OCI-LY7 (cell line): Measurements from ENCODE around the gene PPM1J. TPM values are rescaled to one million over a fixed set of nuclear protein-coding genes. Genes with fewer than 3 reads are reported as not detected.

Experiments used
- BruUV-seq: library from RNA; stranded (reverse); fragments of 400-500 nt; replicated peaks from 2 replicates; lab custom pipeline; 2021; lab: Mats Ljungman, UMichigan
- CTCF ChIA-PET: fragments of 300-600 bp; sonication (Branson Sonifier 250); formaldehyde crosslinking; loops from one replicate; lab custom pipeline; 2022; ENCODE audit warnings: antibody characterized with exemption; ENCODE audit not compliant: unreplicated experiment; lab: Charles Lee
- POLR2A ChIA-PET: fragments of 300-600 bp; sonication (Branson Sonifier 250); formaldehyde crosslinking; loops from one replicate; lab custom pipeline; 2022; ENCODE audit warnings: antibody characterized with exemption; lab: Charles Lee
- DNase-seq: peaks from one replicate; pipeline ENCODE4 v3.0.0-alpha.2; 2015; ENCODE audit warnings: low spot score
- H2AFZ ChIP-seq: fragments of 200-600 bp; sonication (generic), shearing (Covaris generic); 2 replicates; pipeline ENCODE4 v1.6.1; 2014; ENCODE audit warnings: mild to moderate bottlenecking, antibody characterized with exemption, low read length, moderate library complexity
- H3K27ac ChIP-seq: fragments of 200-600 bp; sonication (generic); 2 replicates; pipeline ENCODE4 v1.5.1; 2014; ENCODE audit warnings: mixed run types, low read depth, mild to moderate bottlenecking, moderate library complexity, low read length, inconsistent platforms; ENCODE audit not compliant: poor library complexity, severe bottlenecking
- H3K36me3 ChIP-seq: fragments of 200-600 bp; sonication (generic); 2 replicates; pipeline ENCODE4 v1.6.1; 2014; ENCODE audit warnings: mild to moderate bottlenecking, antibody characterized with exemption, low read length, moderate library complexity, mixed read lengths; ENCODE audit not compliant: insufficient read depth
- H3K4me1 ChIP-seq: fragments of 200-600 bp; sonication (generic); 2 replicates; pipeline ENCODE4 v1.5.1; 2014; ENCODE audit warnings: mild to moderate bottlenecking, low read length; ENCODE audit not compliant: insufficient read depth, poor library complexity, severe bottlenecking
- H3K4me2 ChIP-seq: fragments of 200-600 bp; sonication (generic); 2 replicates; pipeline ENCODE4 v1.6.1; 2014; ENCODE audit warnings: mild to moderate bottlenecking, low read length
- H3K4me3 ChIP-seq: fragments of 200-600 bp; sonication (generic); 2 replicates; pipeline ENCODE4 v1.5.1; 2014; ENCODE audit warnings: mild to moderate bottlenecking, low read depth, low read length; ENCODE audit not compliant: poor library complexity, severe bottlenecking
- H3K79me2 ChIP-seq: fragments of 200-600 bp; sonication (generic); 2 replicates; pipeline ENCODE4 v1.6.1; 2016; ENCODE audit warnings: low read depth, mild to moderate bottlenecking, low read length, moderate library complexity, mixed read lengths; ENCODE audit not compliant: insufficient read depth
- H3K9me2 ChIP-seq: fragments of 200-600 bp; sonication (generic); 2 replicates; pipeline ENCODE4 v1.6.1; 2016; ENCODE audit warnings: mild to moderate bottlenecking, low read length, mixed read lengths; ENCODE audit not compliant: insufficient read depth
- H3K9me3 ChIP-seq: fragments of 200-600 bp; sonication (generic); 2 replicates; pipeline ENCODE4 v1.6.1; 2014; ENCODE audit warnings: mild to moderate bottlenecking, mixed run types, low read length, mixed read lengths
- H4K20me1 ChIP-seq: fragments of 200-600 bp; sonication (generic); 2 replicates; pipeline ENCODE4 v1.6.1; 2014; ENCODE audit warnings: mild to moderate bottlenecking, antibody characterized with exemption, low read length, moderate library complexity, mixed read lengths; ENCODE audit not compliant: insufficient read depth
- CTCF ChIP-seq: fragments of 200-600 bp; sonication (generic); conservative IDR thresholded peaks from 2 replicates; pipeline ENCODE4 v1.5.1; 2014; ENCODE audit warnings: mild to moderate bottlenecking, antibody characterized with exemption, low read length, moderate library complexity, mixed read lengths
- EZH2phosphoT487 ChIP-seq: fragments of 200-600 bp; sonication (generic); IDR thresholded peaks from 2 replicates; pipeline ENCODE4 v1.6.1; 2018; ENCODE audit warnings: low read depth, borderline replicate concordance, mild to moderate bottlenecking, mixed run types, antibody characterized with exemption, low read length, moderate library complexity, mixed read lengths
- intact Hi-C: fragments of 100-400 bp; cut with micrococcal nuclease; formaldehyde crosslinking; loops from one replicate; pipeline ENCODE4 v1.10.0; 2022; ENCODE audit not compliant: unreplicated experiment
- total RNA-seq, 2 experiments: library from RNA; depleted of rRNA in 1 of 2; stranded (reverse); fragments of >200 nt in 1 of 2; shearing (Covaris generic) in 1 of 2; gene quantifications; 2 replicates each; pipeline ENCODE4 v1.2.3, GENCODE V29; 2014 to 2022

The PPM1J gene
- total RNA-seq, 2 experiments from 2014 or later: 1.5 to 4.2 TPM

DNA sequence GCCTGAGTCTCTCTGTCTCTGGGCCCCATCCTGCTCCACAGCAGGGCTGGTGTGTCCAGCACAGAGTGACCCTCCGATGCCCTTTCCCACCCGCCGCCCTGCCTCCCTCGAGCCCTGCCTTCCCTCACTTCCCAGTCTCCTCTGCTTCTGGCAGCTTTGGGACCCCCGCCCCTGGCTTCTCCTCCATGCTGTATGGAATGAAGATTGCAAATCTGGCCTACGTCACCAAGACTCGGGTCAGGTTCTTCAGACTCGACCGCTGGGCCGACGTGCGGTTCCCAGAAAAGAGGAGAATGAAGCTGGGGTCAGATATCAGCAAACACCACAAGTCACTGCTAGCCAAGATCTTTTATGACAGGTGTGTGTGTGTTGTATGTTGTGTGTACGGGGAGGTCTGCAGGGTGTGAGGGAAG lies 26.3 kb downstream of the PPM1J start:
- BruUV-seq: no TSS peak
- Histone ChIP-seq H3K27ac (no peak overlapping the region), H3K4me3 (no peak overlapping the region), H3K9me2 (no peaks in the 10 kb centered on the region), H2AFZ (no peak overlapping the region), H4K20me1 (no peaks in the 10 kb centered on the region), H3K4me1 (no peaks in the 10 kb centered on the region), H3K79me2 (no peaks in the 10 kb centered on the region), H3K36me3 (no peaks in the 10 kb centered on the region), H3K9me3 (no peaks in the 10 kb centered on the region), H3K4me2 (no peak overlapping the region)
- ChIA-PET CTCF (no interaction called here), POLR2A (interaction anchor here (0.6 to 1.2 kb wide), 2 partner anchors 13 to 26 kb away, joined by 3 to 4 read pairs; no protein-coding TSS in a partner anchor)
- intact Hi-C loops: no loop called here
- no peak for DNase-seq
- TF ChIP-seq CTCF: no peak

- Histone ChIP-seq H3K79me2 (no peaks in the 10 kb centered on the region), H3K36me3 (no peaks in the 10 kb centered on the region), H3K9me3 (no peaks in the 10 kb centered on the region), H3K4me3 (no peak overlapping the region), H3K4me2 (no peak overlapping the region), H4K20me1 (no peaks in the 10 kb centered on the region), H3K4me1 (no peaks in the 10 kb centered on the region), H2AFZ (no peak overlapping the region), H3K9me2 (no peaks in the 10 kb centered on the region), H3K27ac (no peak overlapping the region)
- ChIA-PET CTCF (no interaction called here), POLR2A (no interaction called here)
- intact Hi-C loops: no loop called here
- TF ChIP-seq EZH2phosphoT487: no peak
- no TSS peak for BruUV-seq
- DNase-seq: no peak
These were observed 27.2 kb downstream of the PPM1J start for GRCh38 chr1:112687785-112688496.

GRCh38 chr1:112687361-112687760 lies 27.8 kb downstream of the PPM1J start:
- Histone ChIP-seq H3K4me2 (no peak overlapping the region), H3K4me1 (no peaks in the 10 kb centered on the region), H3K9me2 (no peaks in the 10 kb centered on the region), H3K27ac (no peak overlapping the region), H3K36me3 (no peaks in the 10 kb centered on the region), H4K20me1 (no peaks in the 10 kb centered on the region), H3K4me3 (no peak overlapping the region), H2AFZ (no peak overlapping the region), H3K9me3 (no peaks in the 10 kb centered on the region), H3K79me2 (no peaks in the 10 kb centered on the region)
- intact Hi-C loops: no loop called here
- ChIA-PET CTCF (no interaction called here), POLR2A (no interaction called here)
- DNase-seq: no peak
- TF ChIP-seq EZH2phosphoT487 (no peak), CTCF (no peak)
- no TSS peak for BruUV-seq
